Gastrocnemius medialis (tissue), 4 donors: ENCODE results near the gene CTAGE1. TPM values are rescaled to one million over a fixed set of nuclear protein-coding genes. Genes with fewer than 3 reads are reported as not detected.

Source experiments
- ATAC-seq, 2 donors: fragments of 150-250 bp; one replicate each; pipeline ENCODE4 v1.9.1; 2016
- DNase-seq, 2 donors: peaks; one replicate each; pipeline ENCODE4 v3.0.0-alpha.2; 2019
- H3K27ac ChIP-seq, 4 donors: fragments of 200-600 bp; sonication (generic); 1 replicate in 1 of 4; 2 replicates in 3 of 4; pipeline ENCODE4 v1.5.1; 2016 to 2018; ENCODE audit warnings: mild to moderate bottlenecking in 2 of 4, moderate library complexity in 1 of 4
- H3K27me3 ChIP-seq, 3 donors: fragments of 200-600 bp; sonication (generic) in 2 of 3; 1 replicate in 1 of 3; 2 replicates in 2 of 3; pipeline versions ENCODE4 v1.5.1 to v1.6.0; 2016 to 2019; ENCODE audit warnings: mild to moderate bottlenecking in 1 of 3, moderate library complexity in 1 of 3
- H3K36me3 ChIP-seq, 2 donors: fragments of 200-600 bp; sonication (generic) in 1 of 2; one replicate each; pipeline ENCODE4 v1.5.1; 2017 to 2018
- H3K4me1 ChIP-seq, 2 donors: fragments of 200-600 bp; sonication (generic) in 1 of 2; one replicate each; pipeline ENCODE4 v1.5.1; 2016 to 2017; ENCODE audit warnings: mild to moderate bottlenecking in 2 of 2
- H3K4me3 ChIP-seq, 4 donors: fragments of 200-600 bp; sonication (generic) in 3 of 4; 1 replicate in 1 of 4; 2 replicates in 3 of 4; pipeline ENCODE4 v1.5.1; 2016 to 2019; ENCODE audit warnings: mild to moderate bottlenecking in 2 of 4
- H3K9me3 ChIP-seq, 3 donors: fragments of 200-600 bp; sonication (generic) in 2 of 3; 1 replicate in 1 of 3; 2 replicates in 2 of 3; pipeline ENCODE4 v1.5.1; 2016 to 2019
- POLR2A ChIP-seq, 2 donors: fragments of 450-650 bp; IDR thresholded peaks; one replicate each; pipeline ENCODE4 v1.6.1; 2017; ENCODE audit warnings: antibody characterized with exemption in 2 of 2, mild to moderate bottlenecking in 2 of 2, moderate library complexity in 2 of 2
- in situ Hi-C, 4 donors: fragments of 200-750 bp; cut with MboI; loops; one replicate each; pipeline versions ENCODE4 v1.15.0 to v1.8.0; 2017; ENCODE audit warnings: low sequenced_read_pairs in 4 of 4
- intact Hi-C: fragments of 100-400 bp; cut with DNase I; formaldehyde crosslinking; loops from one replicate; pipeline ENCODE4 v1.15.1; 2023; ENCODE audit warnings: low total_unique reads
- total RNA-seq, 4 donors: library from RNA; depleted of rRNA; stranded (reverse); fragments of >200 nt; gene quantifications; one replicate each; pipeline versions ENCODE4 v1.1.0 to v1.2.3, GENCODE V29; 2016
- TF ChIP-seq, protein P1 (sequence below), 5 experiments: fragments of 450-650 bp in 3 of 5; fragments of 200-600 bp in 2 of 5; sonication (generic) in 2 of 5; IDR thresholded peaks in 4 of 5; conservative IDR thresholded peaks in 1 of 5; 1 replicate in 4 of 5; 2 replicates in 1 of 5; pipeline ENCODE4 v1.5.1; 2016 to 2019; ENCODE audit warnings: antibody characterized with exemption in 5 of 5, mild to moderate bottlenecking in 3 of 5, moderate library complexity in 3 of 5

Gene CTAGE1
- total RNA-seq, 4 donors from 2014 or later, result not detected

DNA sequence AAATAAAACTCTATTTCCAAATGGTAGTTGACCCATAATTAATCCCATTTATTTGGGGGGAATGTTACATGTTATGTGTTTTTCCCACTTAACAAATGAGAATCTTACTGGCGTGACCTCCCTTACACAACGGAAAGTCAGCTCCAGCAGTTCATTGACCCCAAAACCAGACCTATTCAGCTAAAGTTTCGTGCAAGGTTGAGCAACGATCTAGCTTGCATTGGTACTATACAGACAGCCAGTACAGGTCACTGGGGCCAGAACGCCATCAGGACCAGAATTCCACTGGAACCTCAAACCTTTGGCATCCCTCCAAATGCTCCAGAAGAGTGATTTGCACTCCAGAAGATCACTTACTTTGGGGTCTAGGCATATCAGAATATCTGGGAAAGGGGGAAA is 6.8 kb upstream of the CTAGE1 start:
- Histone ChIP-seq H3K4me1 (peaks cover 0 to 8% of the 10 kb centered on the region in 2 donors), H3K9me3 (no peaks in the 10 kb centered on the region), H3K27ac (no peak overlapping the region), H3K4me3 (no peak overlapping the region), H3K36me3 (no peaks in the 10 kb centered on the region), H3K27me3 (no peaks in the 10 kb centered on the region)
- TF ChIP-seq, protein P1, sequence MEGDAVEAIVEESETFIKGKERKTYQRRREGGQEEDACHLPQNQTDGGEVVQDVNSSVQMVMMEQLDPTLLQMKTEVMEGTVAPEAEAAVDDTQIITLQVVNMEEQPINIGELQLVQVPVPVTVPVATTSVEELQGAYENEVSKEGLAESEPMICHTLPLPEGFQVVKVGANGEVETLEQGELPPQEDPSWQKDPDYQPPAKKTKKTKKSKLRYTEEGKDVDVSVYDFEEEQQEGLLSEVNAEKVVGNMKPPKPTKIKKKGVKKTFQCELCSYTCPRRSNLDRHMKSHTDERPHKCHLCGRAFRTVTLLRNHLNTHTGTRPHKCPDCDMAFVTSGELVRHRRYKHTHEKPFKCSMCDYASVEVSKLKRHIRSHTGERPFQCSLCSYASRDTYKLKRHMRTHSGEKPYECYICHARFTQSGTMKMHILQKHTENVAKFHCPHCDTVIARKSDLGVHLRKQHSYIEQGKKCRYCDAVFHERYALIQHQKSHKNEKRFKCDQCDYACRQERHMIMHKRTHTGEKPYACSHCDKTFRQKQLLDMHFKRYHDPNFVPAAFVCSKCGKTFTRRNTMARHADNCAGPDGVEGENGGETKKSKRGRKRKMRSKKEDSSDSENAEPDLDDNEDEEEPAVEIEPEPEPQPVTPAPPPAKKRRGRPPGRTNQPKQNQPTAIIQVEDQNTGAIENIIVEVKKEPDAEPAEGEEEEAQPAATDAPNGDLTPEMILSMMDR (IDR thresholded peaks at IDR 0.05 in 4 of 5, conservative IDR thresholded peaks at IDR 0.05 in 1 of 5), result no peak
- no peak for TF ChIP-seq POLR2A (IDR thresholded peaks at IDR 0.05)
- intact Hi-C loops, result no loop called here
- in situ Hi-C loops, result no loop called here
- DNase-seq (no peak), ATAC-seq (no peak)

DNA sequence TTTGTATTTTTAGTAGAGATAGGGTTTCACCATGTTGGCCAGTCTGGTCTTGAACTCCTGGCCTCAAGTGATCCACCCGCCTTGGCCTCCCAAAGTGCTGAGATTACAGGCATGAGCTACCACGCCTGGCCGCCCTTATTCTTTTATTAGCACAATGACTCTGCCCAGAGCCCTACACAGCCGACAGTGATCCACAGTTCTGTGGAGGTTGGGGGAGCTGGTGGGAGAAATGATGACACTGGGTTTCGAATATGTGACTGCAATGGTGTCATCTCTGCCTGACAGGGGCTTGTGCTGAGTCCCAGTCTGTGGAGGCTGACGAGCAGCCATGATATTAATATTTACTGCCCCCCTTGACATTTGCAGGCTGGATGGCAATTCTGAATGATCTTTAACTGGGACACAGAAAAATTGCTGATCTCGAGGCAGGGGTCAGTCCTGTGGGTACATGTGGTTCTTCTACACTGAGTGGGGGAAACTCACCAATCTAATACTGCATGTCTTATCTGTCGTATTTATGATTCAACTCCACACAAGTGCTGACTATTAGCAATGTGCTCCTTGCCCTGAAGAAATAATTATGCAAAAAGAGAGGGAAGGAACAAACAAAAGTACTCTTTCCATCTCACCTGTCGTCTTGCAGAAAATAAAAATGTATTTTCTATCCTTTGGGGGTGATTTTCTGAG is 6.3 kb upstream of the CTAGE1 start:
- Histone ChIP-seq H3K27ac (no peak overlapping the region), H3K4me1 (peaks cover 0 to 8% of the 10 kb centered on the region in 2 donors), H3K36me3 (no peaks in the 10 kb centered on the region), H3K9me3 (no peaks in the 10 kb centered on the region), H3K27me3 (no peaks in the 10 kb centered on the region), H3K4me3 (no peak overlapping the region)
- in situ Hi-C loops (no loop called here), intact Hi-C loops (no loop called here)
- DNase-seq (no peak), ATAC-seq (no peak)
- no peak for TF ChIP-seq POLR2A (IDR thresholded peaks at IDR 0.05)
- TF ChIP-seq, protein P1 (IDR thresholded peaks at IDR 0.05 in 4 of 5, conservative IDR thresholded peaks at IDR 0.05 in 1 of 5), result no peak

DNA sequence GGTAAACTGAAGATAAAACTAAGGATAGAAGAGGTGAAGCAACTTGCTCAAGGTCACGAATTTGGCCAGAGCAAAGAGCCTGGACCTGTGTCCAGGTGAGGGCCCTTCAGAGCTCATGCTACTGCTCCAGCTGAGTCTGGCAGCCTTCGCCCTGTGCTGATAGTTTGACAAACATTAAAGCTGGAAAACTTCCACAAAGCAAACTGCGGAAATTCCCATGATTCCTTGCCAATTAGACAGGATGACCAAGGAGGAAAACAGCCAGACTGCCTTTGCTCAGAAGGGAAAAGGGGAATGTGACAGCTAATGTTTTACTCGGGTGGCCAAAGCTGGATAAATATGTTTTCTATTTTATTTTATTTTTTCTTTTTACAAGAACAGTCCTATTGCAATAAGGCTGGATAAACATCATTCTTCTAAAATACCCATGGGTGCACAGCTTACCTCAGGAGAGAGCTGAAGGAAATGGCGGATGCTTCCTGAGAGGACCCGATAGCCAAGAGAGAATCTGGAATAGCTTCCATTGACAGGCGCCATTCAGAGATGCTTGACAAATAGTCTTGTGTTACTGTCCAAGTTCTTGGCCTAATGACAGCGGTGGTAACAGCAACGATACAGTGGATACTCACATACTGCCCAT is 5.3 kb upstream of the CTAGE1 start:
- no peaks in the 10 kb centered on the region for H3K27me3 ChIP-seq
- in situ Hi-C loops, result no loop called here
- peaks cover 0 to 8% of the 10 kb centered on the region in 2 donors for H3K4me1 ChIP-seq
- H3K36me3 ChIP-seq, result no peaks in the 10 kb centered on the region
- H3K27ac ChIP-seq, result peak overlapping the region in 1 of 4 donors; percentile 33
- no peak for ATAC-seq
- no peak for DNase-seq
- intact Hi-C loops, result no loop called here
- no peaks in the 10 kb centered on the region for H3K9me3 ChIP-seq
- TF ChIP-seq, protein P1 (IDR thresholded peaks at IDR 0.05 in 4 of 5, conservative IDR thresholded peaks at IDR 0.05 in 1 of 5), result no peak
- TF ChIP-seq POLR2A (IDR thresholded peaks at IDR 0.05), result no peak
- no peak overlapping the region for H3K4me3 ChIP-seq

DNA sequence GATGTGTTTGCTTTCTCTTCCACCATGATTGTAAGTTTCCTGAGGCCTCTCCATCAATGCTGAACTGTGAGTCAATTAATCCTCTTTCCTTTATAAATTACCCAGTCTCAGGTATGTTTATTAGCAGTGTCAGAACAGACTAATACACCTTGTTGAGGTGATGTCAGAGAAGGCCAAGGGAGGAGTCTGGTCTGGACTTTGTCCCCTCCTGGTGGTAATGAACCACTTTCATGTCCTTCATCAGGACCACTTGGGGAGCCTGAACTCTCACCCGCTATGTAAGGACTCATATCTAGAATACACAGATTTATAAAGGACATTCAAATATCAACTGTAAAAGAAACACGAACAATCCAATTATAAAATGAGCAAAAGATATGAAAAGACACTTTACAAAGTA is 2.9 kb upstream of the CTAGE1 start:
- DNase-seq (no peak), ATAC-seq (no peak)
- Histone ChIP-seq H3K27me3 (no peaks in the 10 kb centered on the region), H3K36me3 (no peaks in the 10 kb centered on the region), H3K9me3 (no peaks in the 10 kb centered on the region), H3K4me1 (peaks cover 0 to 8% of the 10 kb centered on the region in 2 donors), H3K27ac (no peak overlapping the region), H3K4me3 (no peak overlapping the region)
- in situ Hi-C loops, result no loop called here
- intact Hi-C loops, result no loop called here
- TF ChIP-seq, protein P1 (IDR thresholded peaks at IDR 0.05 in 4 of 5, conservative IDR thresholded peaks at IDR 0.05 in 1 of 5), result no peak
- no peak for TF ChIP-seq POLR2A (IDR thresholded peaks at IDR 0.05)
